GM12878 (cell line): Measurements from ENCODE around the gene CBARP. TPM values are rescaled to one million over a fixed set of nuclear protein-coding genes. Genes with fewer than 3 reads are reported as not detected.

Experiments
- ATF7 ChIP-seq: fragments of 450-650 bp; IDR thresholded peaks from 2 replicates; pipeline ENCODE4 v1.6.1; 2016; ENCODE audit warnings: low read depth, mild to moderate bottlenecking
- BMI1 ChIP-seq: fragments of 450-650 bp; IDR thresholded peaks from 2 replicates; pipeline ENCODE4 v1.6.1; 2016; ENCODE audit warnings: mild to moderate bottlenecking, moderate library complexity, borderline replicate concordance
- CHD2 ChIP-seq: IDR thresholded peaks from 2 replicates; pipeline ENCODE4 v1.6.1; 2011; ENCODE audit warnings: low read depth, low read length, improper control_type of control experiment, borderline replicate concordance
- DPF2 ChIP-seq: fragments of 450-650 bp; IDR thresholded peaks from 2 replicates; pipeline ENCODE4 v1.6.1; 2017; ENCODE audit warnings: mild to moderate bottlenecking
- FOXK2 ChIP-seq: fragments of 450-650 bp; IDR thresholded peaks from 2 replicates; pipeline ENCODE4 v1.6.1; 2017; ENCODE audit warnings: mild to moderate bottlenecking, moderate library complexity
- FOXM1 ChIP-seq: IDR thresholded peaks from 2 replicates; pipeline ENCODE4 v1.6.1; 2012; ENCODE audit warnings: low read depth, mild to moderate bottlenecking, inconsistent platforms, low read length, moderate library complexity
- GATAD2B ChIP-seq: fragments of 450-650 bp; conservative IDR thresholded peaks from 2 replicates; pipeline ENCODE4 v1.6.1; 2017; ENCODE audit warnings: low read depth, mild to moderate bottlenecking, moderate library complexity
- JUNB ChIP-seq: IDR thresholded peaks from 2 replicates; pipeline ENCODE4 v1.6.1; 2016; ENCODE audit warnings: antibody characterized with exemption, mild to moderate bottlenecking
- KDM1A ChIP-seq: fragments of 200-600 bp; sonication (generic); IDR thresholded peaks from 2 replicates; pipeline ENCODE4 v1.6.1; 2016; ENCODE audit warnings: borderline replicate concordance
- MEF2A ChIP-seq: IDR thresholded peaks from 2 replicates; pipeline ENCODE4 v1.6.1; 2011; ENCODE audit warnings: low read depth, mild to moderate bottlenecking, low read length, moderate library complexity; ENCODE audit not compliant: insufficient read depth
- NFIC ChIP-seq: IDR thresholded peaks from 2 replicates; pipeline ENCODE4 v1.6.1; 2012; ENCODE audit warnings: low read depth, mild to moderate bottlenecking, inconsistent platforms, low read length, moderate library complexity
- NFYA ChIP-seq: IDR thresholded peaks from 2 replicates; pipeline ENCODE4 v1.6.1; 2011; ENCODE audit warnings: low read depth, mild to moderate bottlenecking, low read length, improper control_type of control experiment, borderline replicate concordance
- NR2C1 ChIP-seq: fragments of 450-650 bp; IDR thresholded peaks from 2 replicates; pipeline ENCODE4 v1.6.1; 2017; ENCODE audit warnings: antibody characterized with exemption, mild to moderate bottlenecking, moderate library complexity
- NR2C2 ChIP-seq: IDR thresholded peaks from 2 replicates; pipeline ENCODE4 v1.6.1; 2011; ENCODE audit warnings: borderline replicate concordance, low read depth; ENCODE audit not compliant: control insufficient read depth, insufficient read length
- PRDM15 ChIP-seq: fragments of 450-650 bp; formaldehyde crosslinking; IDR thresholded peaks from 2 replicates; pipeline ENCODE4 v1.4.0; 2020; ENCODE audit warnings: mild to moderate bottlenecking, moderate library complexity
- RAD21 ChIP-seq: IDR thresholded peaks from 2 replicates; pipeline ENCODE4 v1.6.1; 2011; ENCODE audit warnings: mild to moderate bottlenecking, low read depth, low read length, moderate library complexity; ENCODE audit not compliant: insufficient read depth
- RCOR1 ChIP-seq: conservative IDR thresholded peaks from 2 replicates; pipeline ENCODE4 v1.6.1; 2012; ENCODE audit warnings: low read depth, low read length, improper control_type of control experiment
- RELA ChIP-seq: fragments of 450-650 bp; IDR thresholded peaks from 2 replicates; pipeline ENCODE4 v1.8.0; 2014; ENCODE audit warnings: borderline replicate concordance; ENCODE audit not compliant: partially characterized antibody
- SMAD1 ChIP-seq: fragments of 450-650 bp; IDR thresholded peaks from 2 replicates; pipeline ENCODE4 v1.6.1; 2018; ENCODE audit warnings: mild to moderate bottlenecking, low read depth; ENCODE audit not compliant: partially characterized antibody
- SREBF2 ChIP-seq: IDR thresholded peaks from 2 replicates; pipeline ENCODE4 v1.6.1; 2012; ENCODE audit warnings: mild to moderate bottlenecking, low read length
- SUPT20H ChIP-seq: IDR thresholded peaks from 2 replicates; pipeline ENCODE4 v1.6.1; 2011; ENCODE audit warnings: low read depth, mild to moderate bottlenecking, low read length, moderate library complexity, borderline replicate concordance; ENCODE audit not compliant: control insufficient read depth
- USF1 ChIP-seq: IDR thresholded peaks from 2 replicates; pipeline ENCODE4 v1.6.1; 2011; ENCODE audit warnings: borderline replicate concordance, low read depth, mild to moderate bottlenecking, moderate library complexity, mixed read lengths, low read length; ENCODE audit not compliant: insufficient read depth; ENCODE audit errors: extremely low read length
- ZNF217 ChIP-seq: fragments of 450-650 bp; IDR thresholded peaks from 2 replicates; pipeline ENCODE4 v1.6.1; 2017; ENCODE audit warnings: antibody characterized with exemption, mild to moderate bottlenecking
- ZNF622 ChIP-seq: fragments of 450-650 bp; IDR thresholded peaks from 2 replicates; pipeline ENCODE4 v1.6.1; 2017; ENCODE audit warnings: mild to moderate bottlenecking, inconsistent platforms
- polyA plus RNA-seq, 11 experiments: library from polyadenylated mRNA; depleted of rRNA in 4 of 11; unstranded in 6 of 11; stranded (reverse) in 5 of 11; fragments of >200 nt; fragmentation: Nextera tagmentation in 4 of 11; fragmentation: Illumina TruSeq in 1 of 11; extraction: Ambion mirVana in 4 of 11; extraction: Trizol in 1 of 11; gene quantifications; 1 replicate in 1 of 11; 2 replicates in 10 of 11; pipeline versions ENCODE4 v1.2.1 to v1.2.3, GENCODE V29; 2011 to 2016; ENCODE audit warnings: inconsistent platforms in 2 of 11, missing spikeins in 2 of 11, low read depth in 1 of 11
- total RNA-seq, 4 experiments: library from RNA; depleted of rRNA in 3 of 4; stranded (reverse); fragments of >200 nt in 3 of 4; fragmentation: Illumina TruSeq in 1 of 4; extraction: Trizol in 1 of 4; gene quantifications; 2 replicates each; pipeline versions ENCODE4 v1.2.1 to v1.2.3, GENCODE V29; 2013 to 2021
- TF ChIP-seq, protein P1 (sequence below), 3 experiments: IDR thresholded peaks in 2 of 3; conservative IDR thresholded peaks in 1 of 3; 2 replicates each; pipeline ENCODE4 v1.5.1; 2011; ENCODE audit warnings: low read depth in 3 of 3, low read length in 3 of 3, mild to moderate bottlenecking in 3 of 3, control low read depth in 2 of 3, moderate library complexity in 2 of 3, inconsistent platforms in 1 of 3, mixed read lengths in 1 of 3; ENCODE audit not compliant: control insufficient read depth in 2 of 3, insufficient read depth in 1 of 3; ENCODE audit errors: extremely low read depth in 1 of 3

The CBARP gene
- total and polyA plus RNA-seq, 10 of the 15 experiments (the other 5 are each of a cell fraction or from before 2014, with no cell fraction given): 0.04 to 0.59 (median 0.18) TPM; not detected in 3

DNA sequence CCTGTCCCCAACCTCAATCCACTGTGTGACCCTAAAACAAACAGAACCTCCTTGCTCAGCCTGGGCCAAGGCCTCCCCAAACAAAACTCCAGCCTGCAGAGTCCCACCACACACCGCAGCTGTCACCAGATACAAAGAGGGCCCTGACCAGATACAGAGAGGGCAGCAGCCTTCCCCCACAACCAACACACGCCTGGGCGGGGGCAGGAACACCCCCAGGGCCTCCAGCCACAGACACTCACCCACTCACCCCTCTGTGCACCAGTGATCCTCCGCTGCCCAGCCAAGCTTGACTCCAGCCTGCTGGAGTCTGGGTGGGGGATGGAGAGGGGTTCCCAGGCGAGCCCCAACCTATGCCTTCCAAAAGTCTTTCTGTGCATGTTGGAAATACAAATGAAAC lies 25.4 kb upstream of the CBARP start (continued):
- TF ChIP-seq KDM1A: no peak
- no peak for TF ChIP-seq ZNF622
- no peak for TF ChIP-seq BMI1
- TF ChIP-seq SREBF2: no peak
- no peak for TF ChIP-seq CHD2
- TF ChIP-seq NFYA: no peak
- TF ChIP-seq ATF7: peak; percentile 33; the same call in 1 of the 2 replicates
- TF ChIP-seq NR2C2: no peak
- 0 out of 2 replicates have a peak, but pooled peaks have one; percentile 31 for TF ChIP-seq MEF2A
- TF ChIP-seq FOXM1: no peak
- no peak for TF ChIP-seq SUPT20H
- TF ChIP-seq RCOR1: no peak
- TF ChIP-seq GATAD2B: no peak
- TF ChIP-seq NFIC: no peak
- no peak for TF ChIP-seq SMAD1
- no peak for TF ChIP-seq RELA
- no peak for TF ChIP-seq PRDM15
- TF ChIP-seq, protein P1, sequence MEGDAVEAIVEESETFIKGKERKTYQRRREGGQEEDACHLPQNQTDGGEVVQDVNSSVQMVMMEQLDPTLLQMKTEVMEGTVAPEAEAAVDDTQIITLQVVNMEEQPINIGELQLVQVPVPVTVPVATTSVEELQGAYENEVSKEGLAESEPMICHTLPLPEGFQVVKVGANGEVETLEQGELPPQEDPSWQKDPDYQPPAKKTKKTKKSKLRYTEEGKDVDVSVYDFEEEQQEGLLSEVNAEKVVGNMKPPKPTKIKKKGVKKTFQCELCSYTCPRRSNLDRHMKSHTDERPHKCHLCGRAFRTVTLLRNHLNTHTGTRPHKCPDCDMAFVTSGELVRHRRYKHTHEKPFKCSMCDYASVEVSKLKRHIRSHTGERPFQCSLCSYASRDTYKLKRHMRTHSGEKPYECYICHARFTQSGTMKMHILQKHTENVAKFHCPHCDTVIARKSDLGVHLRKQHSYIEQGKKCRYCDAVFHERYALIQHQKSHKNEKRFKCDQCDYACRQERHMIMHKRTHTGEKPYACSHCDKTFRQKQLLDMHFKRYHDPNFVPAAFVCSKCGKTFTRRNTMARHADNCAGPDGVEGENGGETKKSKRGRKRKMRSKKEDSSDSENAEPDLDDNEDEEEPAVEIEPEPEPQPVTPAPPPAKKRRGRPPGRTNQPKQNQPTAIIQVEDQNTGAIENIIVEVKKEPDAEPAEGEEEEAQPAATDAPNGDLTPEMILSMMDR (IDR thresholded peaks at IDR 0.05 in 2 of 3, conservative IDR thresholded peaks at IDR 0.05 in 1 of 3; ENCODE audit: control insufficient read depth in 2 of 3, extremely low read depth in 1 of 3, insufficient read depth in 1 of 3, low read depth in 3 of 3, low read length in 3 of 3): no peak
- TF ChIP-seq USF1: no peak
- no peak for TF ChIP-seq RAD21
- TF ChIP-seq NR2C1: no peak
- no peak for TF ChIP-seq DPF2
- TF ChIP-seq FOXK2: no peak
- no peak for TF ChIP-seq ZNF217
- no peak for TF ChIP-seq JUNB
